A673 (cell line): ENCODE results near the gene KRTAP5-1.

Source experiments
- EZH2 ChIP-seq: fragments of 200-600 bp; sonication (generic); IDR thresholded peaks from 2 replicates; pipeline ENCODE4 v1.6.1; 2017; ENCODE audit warnings: borderline replicate concordance, low read depth, mild to moderate bottlenecking, mixed read lengths, antibody characterized with exemption, low read length; ENCODE audit not compliant: poor library complexity, severe bottlenecking
- TF ChIP-seq, protein P1 (sequence below): fragments of 300-800, 200-600 bp; sonication (generic); conservative IDR thresholded peaks from 2 replicates; pipeline ENCODE4 v1.5.1; 2017; ENCODE audit warnings: low read depth, mild to moderate bottlenecking, antibody characterized with exemption, low read length, moderate library complexity, mixed read lengths

DNA sequence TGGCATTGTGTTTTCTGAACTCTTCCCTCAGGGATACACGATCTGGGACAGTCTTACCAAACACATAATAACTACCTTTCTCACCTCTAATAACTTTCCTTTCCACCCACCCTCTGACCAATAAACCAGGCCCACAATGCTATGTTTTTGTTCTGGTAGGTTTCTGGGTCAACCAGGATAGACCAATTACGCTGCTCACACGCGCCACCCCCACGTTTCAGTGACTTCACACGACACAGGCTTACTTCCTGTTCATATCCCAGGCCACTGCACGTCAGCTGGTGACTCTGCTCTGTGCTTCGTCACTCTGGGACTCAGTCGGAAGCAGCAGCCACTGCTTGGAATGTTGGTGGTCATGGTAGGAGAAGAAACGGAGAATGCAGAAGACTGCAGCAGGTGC, 34.4 kb upstream of the KRTAP5-1 start:
- no peak for TF ChIP-seq EZH2
- TF ChIP-seq, protein P1, sequence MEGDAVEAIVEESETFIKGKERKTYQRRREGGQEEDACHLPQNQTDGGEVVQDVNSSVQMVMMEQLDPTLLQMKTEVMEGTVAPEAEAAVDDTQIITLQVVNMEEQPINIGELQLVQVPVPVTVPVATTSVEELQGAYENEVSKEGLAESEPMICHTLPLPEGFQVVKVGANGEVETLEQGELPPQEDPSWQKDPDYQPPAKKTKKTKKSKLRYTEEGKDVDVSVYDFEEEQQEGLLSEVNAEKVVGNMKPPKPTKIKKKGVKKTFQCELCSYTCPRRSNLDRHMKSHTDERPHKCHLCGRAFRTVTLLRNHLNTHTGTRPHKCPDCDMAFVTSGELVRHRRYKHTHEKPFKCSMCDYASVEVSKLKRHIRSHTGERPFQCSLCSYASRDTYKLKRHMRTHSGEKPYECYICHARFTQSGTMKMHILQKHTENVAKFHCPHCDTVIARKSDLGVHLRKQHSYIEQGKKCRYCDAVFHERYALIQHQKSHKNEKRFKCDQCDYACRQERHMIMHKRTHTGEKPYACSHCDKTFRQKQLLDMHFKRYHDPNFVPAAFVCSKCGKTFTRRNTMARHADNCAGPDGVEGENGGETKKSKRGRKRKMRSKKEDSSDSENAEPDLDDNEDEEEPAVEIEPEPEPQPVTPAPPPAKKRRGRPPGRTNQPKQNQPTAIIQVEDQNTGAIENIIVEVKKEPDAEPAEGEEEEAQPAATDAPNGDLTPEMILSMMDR: no peak
